ENCODE data around the gene SIT1.

Gene SIT1

DNA sequence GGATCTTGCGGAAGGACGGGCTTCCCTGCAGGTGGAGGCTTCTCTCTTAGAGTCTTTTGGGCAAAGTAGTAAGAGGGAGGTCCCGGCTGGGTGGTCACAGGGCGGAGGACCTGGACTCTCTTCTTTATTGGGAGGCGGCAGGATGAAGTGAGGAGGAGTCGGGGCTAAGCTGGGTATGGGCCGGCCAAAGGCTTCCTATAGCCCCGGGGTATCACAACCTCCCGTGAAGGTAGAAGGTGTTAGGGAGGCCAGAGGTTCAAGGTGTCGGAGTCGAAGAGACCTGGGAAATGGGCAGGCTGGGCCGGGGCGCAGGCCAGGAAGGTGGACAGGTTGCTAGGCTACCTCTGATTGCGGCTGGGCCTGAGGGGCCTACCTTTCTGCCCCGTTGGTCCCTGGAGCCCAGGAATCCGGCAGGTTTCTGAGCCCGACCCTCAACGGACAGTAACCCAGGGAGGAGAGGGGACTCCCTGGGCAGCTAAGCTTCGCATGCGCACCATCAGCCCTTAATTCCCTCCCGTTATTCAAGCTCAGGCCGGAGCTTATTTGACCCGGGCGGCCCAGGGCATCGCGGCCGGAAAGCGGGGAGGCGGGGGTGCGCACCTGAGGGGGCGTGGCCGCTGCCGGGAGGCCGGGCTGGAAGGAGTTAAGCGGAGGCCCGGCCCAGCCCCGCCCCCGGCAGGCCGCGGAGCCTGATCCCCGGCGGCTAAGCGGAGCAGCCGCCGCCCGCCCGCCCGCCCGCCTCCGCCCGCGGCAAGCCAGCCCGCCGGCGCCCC, 46.0 kb downstream of the SIT1 start, which contains the start of gene TESK1 (continued):
- TF ChIP-seq ZNF146 (tag by site-specific recombination; IDR thresholded peaks at IDR 0.05), result no peak
- TF ChIP-seq, protein P1, sequence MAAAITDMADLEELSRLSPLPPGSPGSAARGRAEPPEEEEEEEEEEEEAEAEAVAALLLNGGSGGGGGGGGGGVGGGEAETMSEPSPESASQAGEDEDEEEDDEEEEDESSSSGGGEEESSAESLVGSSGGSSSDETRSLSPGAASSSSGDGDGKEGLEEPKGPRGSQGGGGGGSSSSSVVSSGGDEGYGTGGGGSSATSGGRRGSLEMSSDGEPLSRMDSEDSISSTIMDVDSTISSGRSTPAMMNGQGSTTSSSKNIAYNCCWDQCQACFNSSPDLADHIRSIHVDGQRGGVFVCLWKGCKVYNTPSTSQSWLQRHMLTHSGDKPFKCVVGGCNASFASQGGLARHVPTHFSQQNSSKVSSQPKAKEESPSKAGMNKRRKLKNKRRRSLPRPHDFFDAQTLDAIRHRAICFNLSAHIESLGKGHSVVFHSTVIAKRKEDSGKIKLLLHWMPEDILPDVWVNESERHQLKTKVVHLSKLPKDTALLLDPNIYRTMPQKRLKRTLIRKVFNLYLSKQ (tag by site-specific recombination; IDR thresholded peaks at IDR 0.05; ENCODE audit: borderline replicate concordance), result no peak
- TF ChIP-seq ZNF354C (tag by site-specific recombination; IDR thresholded peaks at IDR 0.05; ENCODE audit: borderline replicate concordance, low read depth), result no peak
- TF ChIP-seq, protein P2, sequence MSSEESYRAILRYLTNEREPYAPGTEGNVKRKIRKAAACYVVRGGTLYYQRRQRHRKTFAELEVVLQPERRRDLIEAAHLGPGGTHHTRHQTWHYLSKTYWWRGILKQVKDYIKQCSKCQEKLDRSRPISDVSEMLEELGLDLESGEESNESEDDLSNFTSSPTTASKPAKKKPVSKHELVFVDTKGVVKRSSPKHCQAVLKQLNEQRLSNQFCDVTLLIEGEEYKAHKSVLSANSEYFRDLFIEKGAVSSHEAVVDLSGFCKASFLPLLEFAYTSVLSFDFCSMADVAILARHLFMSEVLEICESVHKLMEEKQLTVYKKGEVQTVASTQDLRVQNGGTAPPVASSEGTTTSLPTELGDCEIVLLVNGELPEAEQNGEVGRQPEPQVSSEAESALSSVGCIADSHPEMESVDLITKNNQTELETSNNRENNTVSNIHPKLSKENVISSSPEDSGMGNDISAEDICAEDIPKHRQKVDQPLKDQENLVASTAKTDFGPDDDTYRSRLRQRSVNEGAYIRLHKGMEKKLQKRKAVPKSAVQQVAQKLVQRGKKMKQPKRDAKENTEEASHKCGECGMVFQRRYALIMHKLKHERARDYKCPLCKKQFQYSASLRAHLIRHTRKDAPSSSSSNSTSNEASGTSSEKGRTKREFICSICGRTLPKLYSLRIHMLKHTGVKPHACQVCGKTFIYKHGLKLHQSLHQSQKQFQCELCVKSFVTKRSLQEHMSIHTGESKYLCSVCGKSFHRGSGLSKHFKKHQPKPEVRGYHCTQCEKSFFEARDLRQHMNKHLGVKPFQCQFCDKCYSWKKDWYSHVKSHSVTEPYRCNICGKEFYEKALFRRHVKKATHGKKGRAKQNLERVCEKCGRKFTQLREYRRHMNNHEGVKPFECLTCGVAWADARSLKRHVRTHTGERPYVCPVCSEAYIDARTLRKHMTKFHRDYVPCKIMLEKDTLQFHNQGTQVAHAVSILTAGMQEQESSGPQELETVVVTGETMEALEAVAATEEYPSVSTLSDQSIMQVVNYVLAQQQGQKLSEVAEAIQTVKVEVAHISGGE (tag by site-specific recombination; conservative IDR thresholded peaks at IDR 0.05; ENCODE audit: low read depth), result peak; percentile 52; the same call in 1 of the 2 replicates
- TF ChIP-seq ZNF664 (tag by site-specific recombination; IDR thresholded peaks at IDR 0.05), result no peak
- no peak for TF ChIP-seq ZNF530 (tag by site-specific recombination; IDR thresholded peaks at IDR 0.05; ENCODE audit: low read depth)
- no peak for TF ChIP-seq ZNF621 (tag by site-specific recombination; IDR thresholded peaks at IDR 0.05)
- no peak for TF ChIP-seq ZNF138 (tag by site-specific recombination; IDR thresholded peaks at IDR 0.05; ENCODE audit: borderline replicate concordance)
- TF ChIP-seq ZNF416 (tag by site-specific recombination; IDR thresholded peaks at IDR 0.05), result no peak
- TF ChIP-seq ZNF366 (tag by site-specific recombination; conservative IDR thresholded peaks at IDR 0.05), result peak; percentile 25; the same call in 1 of the 2 replicates
- 0 out of 2 replicates have a peak, but pooled peaks have one; percentile 21 for TF ChIP-seq BCL11B (tag by site-specific recombination; IDR thresholded peaks at IDR 0.05; ENCODE audit: low read depth)
- no peak for TF ChIP-seq ZNF426 (tag by site-specific recombination; IDR thresholded peaks at IDR 0.05)
- TF ChIP-seq, protein P3, sequence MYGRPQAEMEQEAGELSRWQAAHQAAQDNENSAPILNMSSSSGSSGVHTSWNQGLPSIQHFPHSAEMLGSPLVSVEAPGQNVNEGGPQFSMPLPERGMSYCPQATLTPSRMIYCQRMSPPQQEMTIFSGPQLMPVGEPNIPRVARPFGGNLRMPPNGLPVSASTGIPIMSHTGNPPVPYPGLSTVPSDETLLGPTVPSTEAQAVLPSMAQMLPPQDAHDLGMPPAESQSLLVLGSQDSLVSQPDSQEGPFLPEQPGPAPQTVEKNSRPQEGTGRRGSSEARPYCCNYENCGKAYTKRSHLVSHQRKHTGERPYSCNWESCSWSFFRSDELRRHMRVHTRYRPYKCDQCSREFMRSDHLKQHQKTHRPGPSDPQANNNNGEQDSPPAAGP (tag by site-specific recombination; IDR thresholded peaks at IDR 0.05), result no peak
- no peak; the same call in 1 of the 2 replicates for TF ChIP-seq SP3 (tag by site-specific recombination; IDR thresholded peaks at IDR 0.05)
- TF ChIP-seq ZNF335 (tag by site-specific recombination; conservative IDR thresholded peaks at IDR 0.05), result peak; percentile 81
- TF ChIP-seq HOXD13 (CRISPR knock-in tag; IDR thresholded peaks at IDR 0.05; ENCODE audit: borderline replicate concordance), result no peak
- TF ChIP-seq, protein P4, sequence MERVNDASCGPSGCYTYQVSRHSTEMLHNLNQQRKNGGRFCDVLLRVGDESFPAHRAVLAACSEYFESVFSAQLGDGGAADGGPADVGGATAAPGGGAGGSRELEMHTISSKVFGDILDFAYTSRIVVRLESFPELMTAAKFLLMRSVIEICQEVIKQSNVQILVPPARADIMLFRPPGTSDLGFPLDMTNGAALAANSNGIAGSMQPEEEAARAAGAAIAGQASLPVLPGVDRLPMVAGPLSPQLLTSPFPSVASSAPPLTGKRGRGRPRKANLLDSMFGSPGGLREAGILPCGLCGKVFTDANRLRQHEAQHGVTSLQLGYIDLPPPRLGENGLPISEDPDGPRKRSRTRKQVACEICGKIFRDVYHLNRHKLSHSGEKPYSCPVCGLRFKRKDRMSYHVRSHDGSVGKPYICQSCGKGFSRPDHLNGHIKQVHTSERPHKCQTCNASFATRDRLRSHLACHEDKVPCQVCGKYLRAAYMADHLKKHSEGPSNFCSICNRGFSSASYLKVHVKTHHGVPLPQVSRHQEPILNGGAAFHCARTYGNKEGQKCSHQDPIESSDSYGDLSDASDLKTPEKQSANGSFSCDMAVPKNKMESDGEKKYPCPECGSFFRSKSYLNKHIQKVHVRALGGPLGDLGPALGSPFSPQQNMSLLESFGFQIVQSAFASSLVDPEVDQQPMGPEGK (tag by site-specific recombination; IDR thresholded peaks at IDR 0.05), result peak; percentile 16; the same call in 1 of the 2 replicates
- TF ChIP-seq ZNF623 (tag by site-specific recombination; IDR thresholded peaks at IDR 0.05), result no peak
- no peak for TF ChIP-seq MYNN (tag by site-specific recombination; IDR thresholded peaks at IDR 0.05; ENCODE audit: borderline replicate concordance)
- TF ChIP-seq GLIS2 (tag by site-specific recombination; IDR thresholded peaks at IDR 0.05), result peak; percentile 69
- TF ChIP-seq, protein P5, sequence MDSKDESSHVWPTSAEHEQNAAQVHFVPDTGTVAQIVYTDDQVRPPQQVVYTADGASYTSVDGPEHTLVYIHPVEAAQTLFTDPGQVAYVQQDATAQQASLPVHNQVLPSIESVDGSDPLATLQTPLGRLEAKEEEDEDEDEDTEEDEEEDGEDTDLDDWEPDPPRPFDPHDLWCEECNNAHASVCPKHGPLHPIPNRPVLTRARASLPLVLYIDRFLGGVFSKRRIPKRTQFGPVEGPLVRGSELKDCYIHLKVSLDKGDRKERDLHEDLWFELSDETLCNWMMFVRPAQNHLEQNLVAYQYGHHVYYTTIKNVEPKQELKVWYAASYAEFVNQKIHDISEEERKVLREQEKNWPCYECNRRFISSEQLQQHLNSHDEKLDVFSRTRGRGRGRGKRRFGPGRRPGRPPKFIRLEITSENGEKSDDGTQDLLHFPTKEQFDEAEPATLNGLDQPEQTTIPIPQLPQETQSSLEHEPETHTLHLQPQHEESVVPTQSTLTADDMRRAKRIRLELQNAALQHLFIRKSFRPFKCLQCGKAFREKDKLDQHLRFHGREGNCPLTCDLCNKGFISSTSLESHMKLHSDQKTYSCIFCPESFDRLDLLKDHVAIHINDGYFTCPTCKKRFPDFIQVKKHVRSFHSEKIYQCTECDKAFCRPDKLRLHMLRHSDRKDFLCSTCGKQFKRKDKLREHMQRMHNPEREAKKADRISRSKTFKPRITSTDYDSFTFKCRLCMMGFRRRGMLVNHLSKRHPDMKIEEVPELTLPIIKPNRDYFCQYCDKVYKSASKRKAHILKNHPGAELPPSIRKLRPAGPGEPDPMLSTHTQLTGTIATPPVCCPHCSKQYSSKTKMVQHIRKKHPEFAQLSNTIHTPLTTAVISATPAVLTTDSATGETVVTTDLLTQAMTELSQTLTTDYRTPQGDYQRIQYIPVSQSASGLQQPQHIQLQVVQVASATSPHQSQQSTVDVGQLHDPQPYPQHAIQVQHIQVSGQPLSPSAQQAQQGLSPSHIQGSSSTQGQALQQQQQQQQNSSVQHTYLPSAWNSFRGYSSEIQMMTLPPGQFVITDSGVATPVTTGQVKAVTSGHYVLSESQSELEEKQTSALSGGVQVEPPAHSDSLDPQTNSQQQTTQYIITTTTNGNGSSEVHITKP (tag by site-specific recombination; IDR thresholded peaks at IDR 0.05), result peak; percentile 81
- TF ChIP-seq, protein P6, sequence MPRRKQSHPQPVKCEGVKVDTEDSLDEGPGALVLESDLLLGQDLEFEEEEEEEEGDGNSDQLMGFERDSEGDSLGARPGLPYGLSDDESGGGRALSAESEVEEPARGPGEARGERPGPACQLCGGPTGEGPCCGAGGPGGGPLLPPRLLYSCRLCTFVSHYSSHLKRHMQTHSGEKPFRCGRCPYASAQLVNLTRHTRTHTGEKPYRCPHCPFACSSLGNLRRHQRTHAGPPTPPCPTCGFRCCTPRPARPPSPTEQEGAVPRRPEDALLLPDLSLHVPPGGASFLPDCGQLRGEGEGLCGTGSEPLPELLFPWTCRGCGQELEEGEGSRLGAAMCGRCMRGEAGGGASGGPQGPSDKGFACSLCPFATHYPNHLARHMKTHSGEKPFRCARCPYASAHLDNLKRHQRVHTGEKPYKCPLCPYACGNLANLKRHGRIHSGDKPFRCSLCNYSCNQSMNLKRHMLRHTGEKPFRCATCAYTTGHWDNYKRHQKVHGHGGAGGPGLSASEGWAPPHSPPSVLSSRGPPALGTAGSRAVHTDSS (tag by site-specific recombination; IDR thresholded peaks at IDR 0.05), result no peak
- TF ChIP-seq ZBTB20 (tag by site-specific recombination; IDR thresholded peaks at IDR 0.05), result peak; percentile 50; the same call in 1 of the 2 replicates
- no peak for TF ChIP-seq ZBTB7A (tag by site-specific recombination; IDR thresholded peaks at IDR 0.05; ENCODE audit: low read depth)
- TF ChIP-seq ZNF302 (tag by site-specific recombination; IDR thresholded peaks at IDR 0.05; ENCODE audit: low read depth), result no peak
